Activated CD4-positive, alpha-beta memory T cell treated with anti-CD3 and anti-CD28 coated beads, Interleukin-2, amount 10 ng/mL, durations not matched to agents 7 days and 5 days (primary cell): Measurements from ENCODE around the gene EXOG. TPM values are rescaled to one million over a fixed set of nuclear protein-coding genes. Genes with fewer than 3 reads are reported as not detected.

Source experiments
- CTCF ChIA-PET: fragments of 350-600 bp; sonication (Branson Sonifier 250); formaldehyde crosslinking; loops from one replicate; lab custom pipeline; 2021; ENCODE audit warnings: antibody characterized with exemption, inconsistent platforms; lab: Charles Lee
- POLR2A ChIA-PET: fragments of 350-600 bp; sonication (Branson Sonifier 250); formaldehyde crosslinking; loops from one replicate; lab custom pipeline; 2021; ENCODE audit warnings: antibody characterized with exemption; lab: Charles Lee
- DNase-seq: peaks from one replicate; pipeline ENCODE4 v3.0.0-alpha.2; 2020
- H3K27ac Mint-ChIP-seq: one replicate; pipeline ENCODE4 v1.8.0; 2021; ENCODE audit warnings: mild to moderate bottlenecking, mixed read lengths
- H3K27me3 Mint-ChIP-seq: one replicate; pipeline ENCODE4 v1.8.0; 2021; ENCODE audit warnings: mixed read lengths
- H3K36me3 Mint-ChIP-seq: one replicate; pipeline ENCODE4 v1.8.0; 2021; ENCODE audit warnings: low read depth, mixed read lengths
- H3K4me1 Mint-ChIP-seq: one replicate; pipeline ENCODE4 v1.8.0; 2021; ENCODE audit warnings: mixed read lengths
- H3K4me3 Mint-ChIP-seq: one replicate; pipeline ENCODE4 v1.8.0; 2021; ENCODE audit warnings: mild to moderate bottlenecking, mixed read lengths
- H3K9me3 Mint-ChIP-seq: one replicate; pipeline ENCODE4 v1.8.0; 2021; ENCODE audit warnings: mixed read lengths
- total RNA-seq, 2 experiments: library from RNA; stranded (reverse); gene quantifications; one replicate each; pipeline ENCODE4 v1.2.3, GENCODE V29; 2021

EXOG gene
- total RNA-seq, 2 experiments from 2014 or later = 17.8 to 19.0 TPM

DNA sequence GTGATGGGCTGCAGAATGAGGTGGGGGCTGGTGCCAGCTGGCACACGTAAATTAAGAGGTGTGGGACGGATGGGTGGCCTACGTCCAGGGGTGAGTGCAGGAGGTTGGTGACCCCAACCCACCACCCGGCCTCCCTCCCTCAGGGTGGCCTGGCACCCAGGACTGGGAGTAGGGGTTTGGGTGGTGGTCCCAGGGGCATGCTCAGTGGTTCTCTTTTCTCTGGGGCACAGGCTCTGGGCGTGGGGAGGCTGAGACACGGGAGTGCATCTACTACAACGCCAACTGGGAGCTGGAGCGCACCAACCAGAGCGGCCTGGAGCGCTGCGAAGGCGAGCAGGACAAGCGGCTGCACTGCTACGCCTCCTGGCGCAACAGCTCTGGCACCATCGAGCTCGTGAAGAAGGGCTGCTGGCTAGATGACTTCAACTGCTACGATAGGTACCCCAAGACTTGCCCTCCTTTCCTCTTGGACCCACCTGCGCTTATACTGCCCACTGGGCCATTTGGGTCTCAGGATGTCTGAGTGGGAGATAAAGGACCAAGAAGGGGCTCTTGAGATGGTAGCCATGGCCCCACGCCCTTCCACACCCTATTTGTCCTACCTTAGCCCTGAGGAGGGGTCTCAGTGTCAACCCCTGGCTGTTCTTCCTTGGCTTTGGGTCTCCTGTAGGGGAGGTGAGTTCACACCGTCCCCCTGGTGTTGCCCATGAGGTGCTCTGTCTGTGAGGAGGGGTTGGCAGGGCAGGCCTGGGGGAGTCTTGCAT, 18.9 kb upstream of the EXOG start:
- H3K27ac Mint-ChIP-seq = no peak overlapping the region
- no peaks in the 10 kb centered on the region for H3K9me3 Mint-ChIP-seq
- H3K27me3 Mint-ChIP-seq = no peaks in the 10 kb centered on the region
- H3K4me3 Mint-ChIP-seq = no peak overlapping the region
- DNase-seq = no peak
- H3K36me3 Mint-ChIP-seq = peaks cover 9% of the 10 kb centered on the region
- CTCF ChIA-PET = interaction anchor here (1.0 kb wide), 1 partner anchor 131 kb away, joined by 3 read pairs; the partner anchor contains the start of gene XYLB
- H3K4me1 Mint-ChIP-seq = no peaks in the 10 kb centered on the region
- POLR2A ChIA-PET = no interaction called here

DNA sequence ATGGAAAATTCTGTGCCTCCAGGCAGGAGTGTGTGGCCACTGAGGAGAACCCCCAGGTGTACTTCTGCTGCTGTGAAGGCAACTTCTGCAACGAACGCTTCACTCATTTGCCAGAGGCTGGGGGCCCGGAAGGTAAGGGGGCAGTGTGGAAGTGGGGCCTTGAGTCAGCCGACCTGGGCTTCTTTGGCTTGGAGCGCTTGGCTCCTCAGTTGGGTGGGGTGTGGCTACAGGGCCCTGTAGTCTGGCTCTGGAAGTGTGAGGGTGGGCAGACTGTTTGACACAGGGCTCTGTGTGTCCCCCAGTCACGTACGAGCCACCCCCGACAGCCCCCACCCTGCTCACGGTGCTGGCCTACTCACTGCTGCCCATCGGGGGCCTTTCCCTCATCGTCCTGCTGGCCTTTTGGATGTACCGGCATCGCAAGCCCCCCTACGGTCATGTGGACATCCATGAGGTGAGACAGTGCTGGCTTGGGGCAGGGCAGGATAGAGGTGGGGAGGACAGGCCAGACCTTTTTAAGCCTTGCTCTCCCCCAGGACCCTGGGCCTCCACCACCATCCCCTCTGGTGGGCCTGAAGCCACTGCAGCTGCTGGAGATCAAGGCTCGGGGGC, 18.2 kb upstream of the EXOG start:
- Mint-ChIP-seq H3K36me3 (peaks cover 9% of the 10 kb centered on the region), H3K27ac (no peak overlapping the region), H3K27me3 (no peaks in the 10 kb centered on the region), H3K4me3 (no peak overlapping the region), H3K4me1 (no peaks in the 10 kb centered on the region), H3K9me3 (no peaks in the 10 kb centered on the region)
- no peak for DNase-seq
- CTCF ChIA-PET = interaction anchor here (0.6 to 6.1 kb wide), 4 partner anchors 18 to 360 kb away, joined by 3 to 90 read pairs (median 14); partner anchors contain the start of genes EXOG and XYLB
- POLR2A ChIA-PET = interaction anchor here (0.5 kb wide), 1 partner anchor 131 kb away, joined by 3 read pairs; the partner anchor contains the start of gene XYLB

DNA sequence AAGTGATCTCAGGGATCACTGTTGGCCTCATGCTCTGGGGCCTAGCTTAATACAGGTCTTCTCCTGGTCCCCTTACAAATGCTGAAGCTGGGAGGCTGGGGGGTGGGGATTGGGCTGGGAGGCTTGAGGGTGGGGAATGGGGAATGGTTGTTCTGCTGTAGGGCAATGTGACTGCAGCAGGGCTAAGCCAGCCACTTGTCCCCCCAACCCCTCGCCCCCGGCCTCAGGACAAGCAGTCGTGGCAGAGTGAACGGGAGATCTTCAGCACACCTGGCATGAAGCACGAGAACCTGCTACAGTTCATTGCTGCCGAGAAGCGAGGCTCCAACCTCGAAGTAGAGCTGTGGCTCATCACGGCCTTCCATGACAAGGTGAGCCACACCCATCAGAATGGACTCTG, 17.2 kb upstream of the EXOG start:
- Mint-ChIP-seq H3K27ac (no peak overlapping the region), H3K4me3 (no peak overlapping the region), H3K4me1 (no peaks in the 10 kb centered on the region), H3K9me3 (no peaks in the 10 kb centered on the region), H3K27me3 (no peaks in the 10 kb centered on the region), H3K36me3 (peaks cover 12% of the 10 kb centered on the region)
- ChIA-PET POLR2A (no interaction called here), CTCF (interaction anchor here (0.6 to 6.1 kb wide), 4 partner anchors 17 to 361 kb away, joined by 3 to 90 read pairs (median 14); partner anchors contain the start of genes EXOG and XYLB)
- DNase-seq = no peak

DNA sequence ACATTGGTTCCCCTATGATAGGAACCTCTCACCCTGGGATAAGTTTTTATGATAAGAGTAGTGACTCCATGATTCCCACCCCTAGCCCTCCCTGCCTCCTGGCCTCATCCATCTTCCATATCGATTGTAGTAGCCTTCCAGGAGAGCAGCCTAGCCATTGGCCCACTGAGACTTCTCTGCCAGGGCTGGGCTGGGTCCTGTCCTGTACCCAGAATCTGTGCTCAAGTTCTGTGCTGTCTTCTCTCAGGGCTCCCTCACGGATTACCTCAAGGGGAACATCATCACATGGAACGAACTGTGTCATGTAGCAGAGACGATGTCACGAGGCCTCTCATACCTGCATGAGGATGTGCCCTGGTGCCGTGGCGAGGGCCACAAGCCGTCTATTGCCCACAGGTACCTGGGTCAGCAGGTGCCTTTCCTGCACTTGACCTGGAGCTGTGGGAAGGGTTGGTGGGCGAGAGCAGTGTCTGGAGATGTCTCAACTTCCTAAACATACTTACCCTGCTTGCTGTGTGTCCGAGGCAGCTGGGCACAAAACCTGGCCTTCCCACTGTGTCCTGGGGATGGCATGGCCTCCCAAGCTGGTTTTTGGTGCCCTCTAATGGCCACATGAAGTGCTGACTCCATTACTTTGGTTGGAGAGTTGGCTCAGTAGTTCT, 16.6 kb upstream of the EXOG start:
- peaks cover 12% of the 10 kb centered on the region for H3K36me3 Mint-ChIP-seq
- H3K27ac Mint-ChIP-seq = no peak overlapping the region
- H3K27me3 Mint-ChIP-seq = no peaks in the 10 kb centered on the region
- ChIA-PET CTCF (interaction anchor here (0.8 to 6.1 kb wide), 13 partner anchors 16 to 624 kb away, joined by 3 to 90 read pairs (median 5); partner anchors contain the start of genes EXOG and XYLB), POLR2A (interaction anchor here (1.0 kb wide), 1 partner anchor 17 kb away, joined by 3 read pairs; the partner anchor contains the start of gene EXOG)
- DNase-seq = peak; percentile 58
- H3K4me1 Mint-ChIP-seq = no peaks in the 10 kb centered on the region
- H3K4me3 Mint-ChIP-seq = no peak overlapping the region
- no peaks in the 10 kb centered on the region for H3K9me3 Mint-ChIP-seq

DNA sequence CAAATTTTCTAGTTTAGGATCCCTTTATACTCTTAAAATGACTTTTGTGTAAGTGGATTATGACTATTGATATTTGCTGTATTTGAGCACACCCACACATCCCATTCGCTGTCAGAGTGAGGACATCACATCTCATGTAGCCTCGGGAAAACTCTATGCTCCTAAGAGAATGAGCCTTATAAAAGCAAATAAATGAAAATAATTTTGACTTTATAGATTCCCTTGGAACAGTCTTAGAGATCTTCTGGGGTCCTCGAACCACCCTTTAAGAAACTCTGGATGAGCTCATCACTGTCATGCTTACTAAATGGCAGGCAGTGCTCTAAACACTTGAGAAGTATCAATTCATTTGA, 16.1 kb upstream of the EXOG start:
- H3K27ac Mint-ChIP-seq = no peak overlapping the region
- CTCF ChIA-PET = interaction anchor here (0.8 to 6.1 kb wide), 17 partner anchors 10 to 624 kb away, joined by 3 to 90 read pairs (median 4); partner anchors contain the start of genes EXOG and XYLB
- no peaks in the 10 kb centered on the region for H3K4me1 Mint-ChIP-seq
- peaks cover 12% of the 10 kb centered on the region for H3K36me3 Mint-ChIP-seq
- H3K27me3 Mint-ChIP-seq = no peaks in the 10 kb centered on the region
- no peaks in the 10 kb centered on the region for H3K9me3 Mint-ChIP-seq
- POLR2A ChIA-PET = interaction anchor here (1.0 kb wide), 1 partner anchor 17 kb away, joined by 3 read pairs; the partner anchor contains the start of gene EXOG
- DNase-seq = no peak
- no peak overlapping the region for H3K4me3 Mint-ChIP-seq

DNA sequence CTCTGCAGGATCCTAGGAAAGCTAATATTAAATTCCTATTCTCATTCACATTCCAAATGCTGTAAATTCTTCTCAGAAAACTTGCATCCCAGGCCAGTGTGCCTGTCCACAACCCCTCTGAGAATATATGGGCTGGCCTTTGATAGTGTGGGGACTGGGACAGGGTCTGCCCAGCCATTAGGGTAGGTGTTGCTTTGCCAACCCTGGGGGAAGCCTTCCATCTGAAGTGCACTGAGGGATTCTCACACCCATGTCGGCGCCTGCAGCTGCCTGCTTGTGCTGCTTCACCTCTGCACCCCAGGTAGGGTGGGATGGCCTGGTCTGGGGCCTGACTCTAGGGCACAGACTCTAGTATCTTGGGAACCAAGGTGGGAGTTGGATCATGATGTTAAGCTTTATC, 15.2 kb upstream of the EXOG start:
- POLR2A ChIA-PET = no interaction called here
- peaks cover 12% of the 10 kb centered on the region for H3K36me3 Mint-ChIP-seq

DNA sequence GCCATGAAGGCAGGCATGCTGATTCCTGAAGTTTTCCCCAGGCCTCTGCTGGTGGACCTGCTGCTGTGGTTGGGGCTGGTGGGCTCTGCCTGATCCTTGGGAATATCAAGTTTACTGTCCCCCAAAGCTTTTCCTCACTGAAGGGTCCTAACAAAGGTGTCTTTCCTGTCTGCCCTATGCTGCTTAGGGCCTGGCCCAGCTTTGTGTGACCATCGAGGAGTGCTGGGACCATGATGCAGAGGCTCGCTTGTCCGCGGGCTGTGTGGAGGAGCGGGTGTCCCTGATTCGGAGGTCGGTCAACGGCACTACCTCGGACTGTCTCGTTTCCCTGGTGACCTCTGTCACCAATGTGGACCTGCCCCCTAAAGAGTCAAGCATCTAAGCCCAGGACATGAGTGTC, 13.2 kb upstream of the EXOG start:
- CTCF ChIA-PET = interaction anchor here (1.0 to 6.1 kb wide), 4 partner anchors 9 to 137 kb away, joined by 3 to 90 read pairs (median 4); partner anchors contain the start of genes EXOG and XYLB
- no peak overlapping the region for H3K27ac Mint-ChIP-seq
- no peak for DNase-seq
- POLR2A ChIA-PET = interaction anchor here (1.2 kb wide), 1 partner anchor 14 kb away, joined by 3 read pairs; the partner anchor contains the start of gene EXOG
- H3K4me1 Mint-ChIP-seq = peaks cover 2% of the 10 kb centered on the region
- no peaks in the 10 kb centered on the region for H3K9me3 Mint-ChIP-seq
- no peaks in the 10 kb centered on the region for H3K27me3 Mint-ChIP-seq
- H3K4me3 Mint-ChIP-seq = no peak overlapping the region
- peaks cover 12% of the 10 kb centered on the region for H3K36me3 Mint-ChIP-seq

More for the DNA sequence above, 15.2 kb upstream of the EXOG start:
- CTCF ChIA-PET = interaction anchor here (0.6 to 6.1 kb wide), 14 partner anchors 10 to 570 kb away, joined by 3 to 90 read pairs (median 5); partner anchors contain the start of genes EXOG and XYLB
- no peak for DNase-seq
- Mint-ChIP-seq H3K27ac (no peak overlapping the region), H3K27me3 (no peaks in the 10 kb centered on the region), H3K4me1 (no peaks in the 10 kb centered on the region), H3K4me3 (no peak overlapping the region), H3K9me3 (no peaks in the 10 kb centered on the region)

DNA sequence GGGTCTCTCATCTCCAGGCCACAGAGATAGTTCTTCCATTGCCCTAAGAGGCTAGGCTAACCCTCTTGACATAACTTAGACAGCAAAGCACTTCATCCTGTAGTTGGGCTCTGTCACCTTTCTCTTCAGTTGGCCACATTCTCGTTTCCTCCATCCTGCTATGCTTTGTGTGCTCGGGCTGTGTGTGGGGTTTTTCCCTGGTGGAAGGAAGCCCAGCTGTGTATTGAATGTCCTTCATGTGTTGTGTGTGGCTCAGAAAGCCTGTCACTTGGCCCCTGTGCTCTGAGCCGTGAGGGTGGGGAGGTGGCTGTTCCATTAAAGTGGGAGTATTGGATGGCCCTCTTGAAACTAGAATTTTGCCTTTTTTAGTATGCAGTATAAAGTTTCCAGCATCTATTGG, 8.8 kb upstream of the EXOG start:
- Mint-ChIP-seq H3K9me3 (no peaks in the 10 kb centered on the region), H3K36me3 (peaks cover 3% of the 10 kb centered on the region), H3K4me1 (peaks cover 2% of the 10 kb centered on the region), H3K27ac (no peak overlapping the region), H3K4me3 (no peak overlapping the region), H3K27me3 (no peaks in the 10 kb centered on the region)
- no peak for DNase-seq
- ChIA-PET POLR2A (no interaction called here), CTCF (interaction anchor here (1.2 to 1.6 kb wide), 2 partner anchors 141 to 371 kb away, joined by 3 to 6 read pairs; partner anchors contain the start of gene XYLB)

DNA sequence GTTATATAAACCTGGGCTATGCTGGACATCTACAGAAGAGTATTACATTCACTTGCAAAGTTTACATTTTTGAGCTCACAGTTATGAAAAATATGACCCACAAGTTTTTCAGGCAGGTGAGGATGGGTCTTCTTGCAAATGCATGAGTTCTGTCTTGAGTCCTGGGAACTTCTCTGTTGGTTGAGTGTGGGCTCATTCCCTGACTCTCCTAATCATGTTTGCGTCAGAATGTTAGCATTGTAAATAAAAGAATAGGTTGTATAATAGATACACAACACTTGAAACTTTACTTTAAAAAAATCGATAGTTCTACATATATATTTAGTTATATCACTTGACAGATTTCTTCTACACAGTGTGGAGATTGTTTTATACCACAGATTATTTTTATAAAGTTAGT, 7.2 kb upstream of the EXOG start:
- H3K36me3 Mint-ChIP-seq = no peaks in the 10 kb centered on the region

DNA sequence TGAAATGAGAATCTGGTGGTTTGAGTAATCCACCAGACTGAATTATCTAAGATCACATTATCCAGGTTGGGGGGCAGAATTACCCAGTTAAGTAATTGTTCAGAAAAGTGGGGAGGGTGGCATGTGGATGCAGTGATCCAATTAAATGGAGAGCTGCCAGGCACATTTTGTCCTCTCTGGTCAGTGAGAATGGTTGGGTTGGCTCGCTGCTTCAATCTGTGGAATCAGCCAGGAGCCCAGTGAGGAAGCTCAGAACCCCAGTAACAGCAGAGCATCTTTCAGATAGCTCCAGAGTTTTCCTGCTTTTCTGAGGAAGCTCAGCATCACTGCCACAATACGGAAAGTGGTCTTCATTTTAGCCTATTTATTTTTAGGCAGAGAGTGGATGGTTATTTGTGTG, 6.4 kb upstream of the EXOG start:
- Mint-ChIP-seq H3K27ac (no peak overlapping the region), H3K9me3 (no peaks in the 10 kb centered on the region), H3K36me3 (no peaks in the 10 kb centered on the region), H3K27me3 (no peaks in the 10 kb centered on the region), H3K4me1 (peaks cover 2% of the 10 kb centered on the region), H3K4me3 (no peak overlapping the region)
- CTCF ChIA-PET = interaction anchor here (1.4 to 1.9 kb wide), 2 partner anchors 9 to 143 kb away, joined by 4 to 11 read pairs; partner anchors contain the start of gene XYLB
- no peak for DNase-seq
- POLR2A ChIA-PET = no interaction called here

More for the DNA sequence above, 7.2 kb upstream of the EXOG start:
- Mint-ChIP-seq H3K9me3 (no peaks in the 10 kb centered on the region), H3K27ac (no peak overlapping the region), H3K27me3 (no peaks in the 10 kb centered on the region), H3K4me3 (no peak overlapping the region), H3K4me1 (peaks cover 2% of the 10 kb centered on the region)
- ChIA-PET CTCF (interaction anchor here (1.6 kb wide), 1 partner anchor 142 kb away, joined by 6 read pairs; the partner anchor contains the start of gene XYLB), POLR2A (no interaction called here)
- no peak for DNase-seq

DNA sequence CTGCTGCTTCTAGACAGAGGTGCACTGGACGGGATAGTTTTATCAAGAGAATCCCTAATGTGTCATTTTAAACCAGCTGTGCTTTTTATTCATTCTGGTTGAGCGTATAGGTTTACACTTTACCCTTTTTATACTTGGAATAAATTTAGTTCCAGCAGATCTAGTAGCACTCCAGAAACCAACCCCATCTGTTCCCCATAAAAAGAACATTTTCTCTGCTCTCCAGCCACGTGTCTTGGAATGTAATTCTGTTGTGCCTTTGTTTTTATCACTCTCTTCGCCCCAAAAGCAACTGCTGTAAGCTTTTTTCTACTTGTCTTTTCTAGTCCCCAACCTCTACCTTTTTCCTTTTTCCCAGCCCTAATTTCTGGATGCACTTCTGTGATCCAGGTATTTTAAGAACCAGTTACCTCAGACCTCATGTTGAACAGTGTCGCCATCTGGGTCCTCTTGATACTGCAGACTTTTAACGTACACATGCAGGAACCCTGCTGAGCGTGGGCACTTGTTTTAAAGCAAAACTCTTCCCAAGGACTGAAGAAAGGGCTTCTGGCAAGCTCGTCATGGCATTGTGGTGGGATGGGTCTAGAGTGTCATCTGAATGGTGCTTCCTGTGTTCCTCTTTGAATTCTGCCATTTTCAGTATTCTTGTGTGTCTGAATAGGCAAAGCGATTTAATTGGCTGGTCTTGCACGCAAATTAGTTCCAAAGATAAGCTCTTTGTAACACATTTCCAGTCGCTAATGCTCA, 5.7 kb upstream of the EXOG start:
- Mint-ChIP-seq H3K27ac (no peak overlapping the region), H3K9me3 (no peaks in the 10 kb centered on the region), H3K27me3 (no peaks in the 10 kb centered on the region), H3K4me1 (peaks cover 2% of the 10 kb centered on the region), H3K36me3 (no peaks in the 10 kb centered on the region), H3K4me3 (no peak overlapping the region)
- no peak for DNase-seq
- CTCF ChIA-PET = interaction anchor here (1.4 to 1.9 kb wide), 2 partner anchors 10 to 144 kb away, joined by 4 to 11 read pairs; partner anchors contain the start of gene XYLB
- POLR2A ChIA-PET = no interaction called here

DNA sequence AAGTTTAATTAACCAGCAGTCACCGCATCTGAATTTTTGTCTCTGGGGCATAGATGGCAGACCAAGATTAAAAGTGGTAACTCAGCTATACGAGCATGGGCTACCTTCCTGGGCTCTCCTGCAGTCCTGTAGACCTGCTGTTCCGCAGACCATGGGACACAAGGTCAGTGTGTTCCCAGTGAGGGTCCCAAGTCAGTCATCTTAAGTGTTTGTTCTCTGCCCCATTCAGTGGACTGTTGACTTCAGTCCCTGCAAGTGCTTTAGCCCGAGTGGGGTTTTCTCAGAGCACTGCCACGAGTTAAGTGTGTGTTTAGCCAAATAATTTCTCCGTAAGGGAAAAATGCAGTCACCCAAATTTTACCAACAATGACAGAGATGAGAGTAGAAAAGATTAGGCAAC, 4.9 kb upstream of the EXOG start:
- H3K4me1 Mint-ChIP-seq = peaks cover 5% of the 10 kb centered on the region
- POLR2A ChIA-PET = no interaction called here
- no peaks in the 10 kb centered on the region for H3K27me3 Mint-ChIP-seq
- DNase-seq = no peak
- H3K36me3 Mint-ChIP-seq = no peaks in the 10 kb centered on the region
- H3K27ac Mint-ChIP-seq = no peak overlapping the region
- H3K9me3 Mint-ChIP-seq = no peaks in the 10 kb centered on the region
- CTCF ChIA-PET = interaction anchor here (1.2 to 1.9 kb wide), 4 partner anchors 11 to 145 kb away, joined by 3 to 11 read pairs (median 6); partner anchors contain the start of gene XYLB
- no peak overlapping the region for H3K4me3 Mint-ChIP-seq
